ENCODE measurements around the gene ASIC1. TPM values are rescaled to one million over a fixed set of nuclear protein-coding genes. Genes with fewer than 3 reads are reported as not detected.
"Not testable (repeated sequence)": the region's sequence is repeated elsewhere in the genome, so short reads cannot be mapped to it uniquely, and the experiment has no call there.

ASIC1 gene
- total and polyA plus RNA-seq, 7 donors = 0.20 to 0.82 (median 0.32) TPM

DNA sequence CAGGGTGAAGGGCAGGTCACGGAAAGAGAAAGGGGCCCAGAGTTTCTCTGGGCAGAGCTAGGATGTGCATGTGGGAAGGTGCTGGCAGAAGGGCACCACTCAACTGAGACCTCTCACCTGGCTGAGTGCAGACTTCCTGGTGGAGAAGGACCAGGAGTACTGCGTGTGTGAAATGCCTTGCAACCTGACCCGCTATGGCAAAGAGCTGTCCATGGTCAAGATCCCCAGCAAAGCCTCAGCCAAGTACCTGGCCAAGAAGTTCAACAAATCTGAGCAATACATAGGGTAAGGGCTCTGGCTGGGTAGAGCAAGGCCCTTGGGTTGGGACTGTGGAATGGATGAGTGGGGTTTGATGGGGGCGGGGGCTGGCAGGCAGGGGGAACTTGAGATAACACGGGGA is 22.4 kb downstream of the ASIC1 start:
- DNase-seq (no peak), ATAC-seq (no peak)
- Histone ChIP-seq H3K4me1 (peaks cover 8% of the 10 kb centered on the region), H3K4me3 (no peak overlapping the region), H3K9me3 (no peaks in the 10 kb centered on the region), H3K36me3 (ENCODE audit: insufficient read depth in 1 of 2, low read depth in 1 of 2) (no peaks in the 10 kb centered on the region), H3K27ac (no peak overlapping the region), H3K27me3 (ENCODE audit: insufficient read depth in 3 of 3, low read length in 2 of 3) (no peaks in the 10 kb centered on the region)
- 81 to 93% (median 88%) methylated on average over 5 of the region's 5 CpGs for WGBS, 3 donors
- intact Hi-C loops (cut with DNase I) = no loop called here
- TF ChIP-seq, protein P1, sequence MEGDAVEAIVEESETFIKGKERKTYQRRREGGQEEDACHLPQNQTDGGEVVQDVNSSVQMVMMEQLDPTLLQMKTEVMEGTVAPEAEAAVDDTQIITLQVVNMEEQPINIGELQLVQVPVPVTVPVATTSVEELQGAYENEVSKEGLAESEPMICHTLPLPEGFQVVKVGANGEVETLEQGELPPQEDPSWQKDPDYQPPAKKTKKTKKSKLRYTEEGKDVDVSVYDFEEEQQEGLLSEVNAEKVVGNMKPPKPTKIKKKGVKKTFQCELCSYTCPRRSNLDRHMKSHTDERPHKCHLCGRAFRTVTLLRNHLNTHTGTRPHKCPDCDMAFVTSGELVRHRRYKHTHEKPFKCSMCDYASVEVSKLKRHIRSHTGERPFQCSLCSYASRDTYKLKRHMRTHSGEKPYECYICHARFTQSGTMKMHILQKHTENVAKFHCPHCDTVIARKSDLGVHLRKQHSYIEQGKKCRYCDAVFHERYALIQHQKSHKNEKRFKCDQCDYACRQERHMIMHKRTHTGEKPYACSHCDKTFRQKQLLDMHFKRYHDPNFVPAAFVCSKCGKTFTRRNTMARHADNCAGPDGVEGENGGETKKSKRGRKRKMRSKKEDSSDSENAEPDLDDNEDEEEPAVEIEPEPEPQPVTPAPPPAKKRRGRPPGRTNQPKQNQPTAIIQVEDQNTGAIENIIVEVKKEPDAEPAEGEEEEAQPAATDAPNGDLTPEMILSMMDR (IDR thresholded peaks at IDR 0.05) = no peak

DNA sequence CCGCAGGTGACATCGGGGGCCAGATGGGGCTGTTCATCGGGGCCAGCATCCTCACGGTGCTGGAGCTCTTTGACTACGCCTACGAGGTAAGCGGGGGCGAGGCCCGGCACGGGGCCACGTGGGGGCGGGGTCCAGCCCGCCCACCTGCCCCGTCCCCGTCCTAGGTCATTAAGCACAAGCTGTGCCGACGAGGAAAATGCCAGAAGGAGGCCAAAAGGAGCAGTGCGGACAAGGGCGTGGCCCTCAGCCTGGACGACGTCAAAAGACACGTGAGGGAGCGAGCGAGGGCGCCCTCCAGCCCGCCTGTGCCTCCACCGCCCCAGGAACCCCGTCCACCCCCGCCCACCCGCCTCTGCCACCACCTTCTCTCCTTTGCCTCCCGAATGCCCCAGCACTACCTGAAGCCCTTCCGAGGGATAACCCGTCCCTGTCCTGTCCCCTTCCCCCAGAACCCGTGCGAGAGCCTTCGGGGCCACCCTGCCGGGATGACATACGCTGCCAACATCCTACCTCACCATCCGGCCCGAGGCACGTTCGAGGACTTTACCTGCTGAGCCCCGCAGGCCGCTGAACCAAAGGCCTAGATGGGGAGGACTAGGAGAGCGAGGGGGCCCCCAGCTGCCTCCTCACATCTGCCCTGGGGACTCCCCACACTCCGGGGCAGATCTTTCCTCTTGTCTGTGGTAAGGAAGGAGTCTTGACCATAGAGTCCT is 23.9 kb downstream of the ASIC1 start:
- WGBS, 3 donors = 52 to 58% (median 56%) methylated on average over 38 to 46 of the region's 46 CpGs
- intact Hi-C loops (cut with DNase I) = no loop called here
- no peak overlapping the region for H3K4me3 ChIP-seq
- DNase-seq (no peak), ATAC-seq (no peak)
- H3K36me3 ChIP-seq (ENCODE audit: insufficient read depth in 1 of 2, low read depth in 1 of 2) = no peaks in the 10 kb centered on the region
- no peaks in the 10 kb centered on the region for H3K9me3 ChIP-seq
- H3K27me3 ChIP-seq (ENCODE audit: insufficient read depth in 3 of 3, low read length in 2 of 3) = no peaks in the 10 kb centered on the region
- TF ChIP-seq, protein P1 (IDR thresholded peaks at IDR 0.05) = no peak
- no peak overlapping the region for H3K27ac ChIP-seq
- peaks cover 10% of the 10 kb centered on the region for H3K4me1 ChIP-seq

DNA sequence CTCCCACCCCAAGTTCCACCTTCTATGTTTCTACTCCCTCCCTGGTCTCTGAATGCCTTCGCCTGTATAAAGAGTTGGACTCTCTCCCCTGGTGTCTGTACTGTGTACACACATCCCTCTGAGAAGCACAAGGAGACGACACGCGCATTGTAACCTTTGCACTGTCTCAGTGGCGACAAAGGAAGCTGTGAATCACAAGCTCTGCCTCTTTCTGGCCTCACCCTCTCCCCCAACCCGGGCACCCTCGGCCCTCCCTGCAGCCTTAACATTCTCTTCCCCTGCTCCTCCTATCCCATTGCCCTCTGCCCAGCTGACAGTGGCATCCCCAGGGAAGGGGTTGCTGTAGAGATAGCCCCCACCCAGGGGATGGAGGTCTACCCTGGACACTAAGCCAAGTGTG is 25.2 kb downstream of the ASIC1 start:
- H3K27me3 ChIP-seq (ENCODE audit: insufficient read depth in 3 of 3, low read length in 2 of 3) = no peaks in the 10 kb centered on the region
- intact Hi-C loops (cut with DNase I) = no loop called here
- no peak overlapping the region for H3K27ac ChIP-seq
- TF ChIP-seq, protein P1 (IDR thresholded peaks at IDR 0.05) = no peak
- H3K4me3 ChIP-seq = no peak overlapping the region
- peaks cover 0 to 12% of the 10 kb centered on the region in 2 donors for H3K36me3 ChIP-seq (ENCODE audit: insufficient read depth in 1 of 2, low read depth in 1 of 2)
- DNase-seq (no peak), ATAC-seq (no peak)
- H3K4me1 ChIP-seq = peaks cover 10% of the 10 kb centered on the region
- no peaks in the 10 kb centered on the region for H3K9me3 ChIP-seq
- 81 to 89% (median 84%) methylated on average over 7 of the region's 7 CpGs for WGBS, 3 donors

DNA sequence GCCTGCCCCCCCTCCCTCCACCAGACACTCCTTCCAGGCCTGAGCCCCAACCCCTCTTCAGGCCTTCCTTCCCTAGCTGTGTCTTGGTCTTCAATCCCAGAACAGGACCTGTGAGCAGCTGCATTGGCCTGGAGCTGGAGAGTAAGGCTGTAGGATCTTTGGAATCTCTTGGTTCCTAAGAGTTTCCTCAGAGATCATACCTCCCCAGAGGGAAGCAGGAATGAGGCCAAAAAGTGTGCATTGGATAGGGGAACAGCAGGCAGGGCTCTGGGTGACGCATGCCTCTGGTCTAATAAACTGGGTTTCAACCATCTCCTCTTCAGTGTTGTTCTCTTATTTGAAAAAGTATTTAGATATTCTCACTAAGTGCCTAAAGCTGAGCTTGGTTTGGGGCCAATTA is 25.9 kb downstream of the ASIC1 start:
- TF ChIP-seq, protein P1 (IDR thresholded peaks at IDR 0.05) = no peak
- intact Hi-C loops (cut with DNase I) = no loop called here
- no peak for DNase-seq
- Histone ChIP-seq H3K27me3 (ENCODE audit: insufficient read depth in 3 of 3, low read length in 2 of 3) (no peaks in the 10 kb centered on the region), H3K4me1 (peaks cover 10% of the 10 kb centered on the region), H3K36me3 (ENCODE audit: insufficient read depth in 1 of 2, low read depth in 1 of 2) (peaks cover 0 to 19% of the 10 kb centered on the region in 2 donors), H3K4me3 (no peak overlapping the region), H3K9me3 (no peaks in the 10 kb centered on the region), H3K27ac (no peak overlapping the region)
- 82 to 95% (median 83%) methylated on average over 1 of the region's 1 CpG for WGBS, 3 donors
- no peak for ATAC-seq

DNA sequence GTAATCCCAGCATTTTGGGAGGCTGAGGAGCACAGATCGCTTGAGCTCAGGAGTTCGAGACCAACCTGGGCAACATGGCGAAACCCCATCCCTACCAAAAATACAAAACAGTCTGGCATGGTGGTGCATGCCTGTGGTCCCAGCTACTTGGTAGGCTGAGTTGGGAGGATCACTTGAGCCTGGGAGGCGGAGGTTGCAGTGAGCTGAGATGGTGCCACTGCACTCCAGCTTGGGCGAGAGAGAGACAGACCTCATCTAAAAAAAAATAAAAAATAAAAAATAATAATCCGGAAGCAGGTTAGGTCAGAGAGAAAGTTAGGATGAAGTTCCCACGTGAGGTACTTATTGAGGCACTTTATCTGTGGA is 27.0 kb downstream of the ASIC1 start:
- H3K27me3 ChIP-seq (ENCODE audit: insufficient read depth in 3 of 3, low read length in 2 of 3); H3K9me3 ChIP-seq; DNase-seq; intact Hi-C loops (cut with DNase I); ATAC-seq: not testable (repeated sequence)
- Histone ChIP-seq H3K36me3 (ENCODE audit: insufficient read depth in 1 of 2, low read depth in 1 of 2) (peaks cover 4 to 29% of the 10 kb centered on the region in 2 donors), H3K27ac (peak overlapping the region; percentile 94), H3K4me3 (peak overlapping the region; percentile 86), H3K4me1 (peaks cover 14% of the 10 kb centered on the region)
- 36 to 38% (median 37%) methylated on average over 7 of the region's 7 CpGs for WGBS, 3 donors
